MM.1S (cell line): ENCODE data around the gene COL4A5.

Experiments used
- CTCF ChIP-seq: fragments of 300-600 bp; sonication (generic); IDR thresholded peaks from 2 replicates; pipeline ENCODE4 v1.5.1; 2016; ENCODE audit warnings: antibody characterized with exemption, low read length, mixed read lengths
- EZH2 ChIP-seq: fragments of 300-600 bp; sonication (generic); optimal IDR thresholded peaks from 2 replicates; pipeline ENCODE3; 2017; ENCODE audit warnings: low read depth, mild to moderate bottlenecking, antibody characterized with exemption, low read length, mixed read lengths
- EZH2phosphoT487 ChIP-seq: fragments of 300-600 bp; sonication (generic); IDR thresholded peaks from 2 replicates; pipeline ENCODE4 v1.6.1; 2018; ENCODE audit warnings: antibody characterized with exemption, low read length

- TF ChIP-seq CTCF (no peak), EZH2phosphoT487 (no peak), EZH2 (no peak)
Observed at GRCh38 chrX:108704839-108705238, 265.2 kb downstream of the COL4A5 start.
